GM12892 (cell line): Measurements from ENCODE around the gene SLC38A4.

Source experiments
- POLR2A ChIP-seq: IDR thresholded peaks from 2 replicates; pipeline ENCODE4 v1.6.1; 2011; ENCODE audit warnings: low read depth, low read length, control low read depth
- POLR2AphosphoS5 ChIP-seq: IDR thresholded peaks from 2 replicates; pipeline ENCODE4 v1.6.1; 2011; ENCODE audit warnings: low read depth, low read length, control low read depth
- TAF1 ChIP-seq: IDR thresholded peaks from 2 replicates; pipeline ENCODE4 v1.6.1; 2011; ENCODE audit warnings: low read depth, mild to moderate bottlenecking, control low read depth, low read length, borderline replicate concordance

GRCh38 chr12:46770501-46771183, 55.2 kb downstream of the SLC38A4 start:
- TF ChIP-seq POLR2A (no peak), TAF1 (no peak), POLR2AphosphoS5 (no peak)
